ENCODE measurements around the gene SKOR2. TPM values are rescaled to one million over a fixed set of nuclear protein-coding genes. Genes with fewer than 3 reads are reported as not detected.

The SKOR2 gene
- total RNA-seq, 1 experiment from 2014 or later, result not detected

- DNase-seq (ENCODE audit: low spot score), result no peak
- ChIA-PET CTCF (interaction anchor here (0.6 kb wide), 1 partner anchor 282 kb away, joined by 5 read pairs; no protein-coding TSS in a partner anchor), POLR2A (ENCODE audit: low non-redundant PET) (no interaction called here)
- no peaks in the 10 kb centered on the region for H3K4me1 ChIP-seq (ENCODE audit: insufficient read depth, low read length, poor library complexity, severe bottlenecking)
- no TSS peak for BruUV-seq (replicated peaks)
- H3K4me3 ChIP-seq (ENCODE audit: low read depth, low read length, poor library complexity, severe bottlenecking), result no peak overlapping the region
- H3K9me3 ChIP-seq (ENCODE audit: low read depth, low read length, poor library complexity, severe bottlenecking), result no peaks in the 10 kb centered on the region
- intact Hi-C loops (cut with micrococcal nuclease; ENCODE audit: unreplicated experiment), result no loop called here
- H3K36me3 ChIP-seq (ENCODE audit: insufficient read depth, low read length, poor library complexity, severe bottlenecking), result no peaks in the 10 kb centered on the region
- peaks cover 96% of the 10 kb centered on the region for H3K27me3 ChIP-seq (replicated peaks; ENCODE audit: insufficient read depth, low read depth, low read length, poor library complexity)
- no peak for TF ChIP-seq CTCF (conservative IDR thresholded peaks at IDR 0.05; ENCODE audit: low read depth, low read length)
- TF ChIP-seq EZH2 (IDR thresholded peaks at IDR 0.05; ENCODE audit: borderline replicate concordance, low read depth, low read length, poor library complexity, severe bottlenecking), result peak; percentile 75
- no peak overlapping the region for H3K27ac ChIP-seq (ENCODE audit: low read depth, low read length, poor library complexity, severe bottlenecking)
These were observed 11.1 kb upstream of the SKOR2 start for GRCh38 chr18:47262301-47263149.

GRCh38 chr18:47261902-47262300 is 10.4 kb upstream of the SKOR2 start:
- no peak overlapping the region for H3K4me3 ChIP-seq (ENCODE audit: low read depth, low read length, poor library complexity, severe bottlenecking)
- no peak overlapping the region for H3K27ac ChIP-seq (ENCODE audit: low read depth, low read length, poor library complexity, severe bottlenecking)
- TF ChIP-seq CTCF (conservative IDR thresholded peaks at IDR 0.05; ENCODE audit: low read depth, low read length), result no peak
- H3K9me3 ChIP-seq (ENCODE audit: low read depth, low read length, poor library complexity, severe bottlenecking), result no peaks in the 10 kb centered on the region
- DNase-seq (ENCODE audit: low spot score), result no peak
- H3K4me1 ChIP-seq (ENCODE audit: insufficient read depth, low read length, poor library complexity, severe bottlenecking), result no peaks in the 10 kb centered on the region
- no TSS peak for BruUV-seq (replicated peaks)
- intact Hi-C loops (cut with micrococcal nuclease; ENCODE audit: unreplicated experiment), result no loop called here
- H3K27me3 ChIP-seq (replicated peaks; ENCODE audit: insufficient read depth, low read depth, low read length, poor library complexity), result peaks cover 95% of the 10 kb centered on the region
- ChIA-PET CTCF (interaction anchor here (0.7 kb wide), 2 partner anchors 36 to 317 kb away, joined by 3 to 9 read pairs; no protein-coding TSS in a partner anchor), POLR2A (ENCODE audit: low non-redundant PET) (no interaction called here)
- H3K36me3 ChIP-seq (ENCODE audit: insufficient read depth, low read length, poor library complexity, severe bottlenecking), result no peaks in the 10 kb centered on the region

- TF ChIP-seq EZH2 (IDR thresholded peaks at IDR 0.05; ENCODE audit: borderline replicate concordance, low read depth, low read length, poor library complexity, severe bottlenecking) (peak; percentile 59), CTCF (conservative IDR thresholded peaks at IDR 0.05; ENCODE audit: low read depth, low read length) (peak; percentile 34)
- Histone ChIP-seq H3K9me3 (ENCODE audit: low read depth, low read length, poor library complexity, severe bottlenecking) (no peaks in the 10 kb centered on the region), H3K27me3 (replicated peaks; ENCODE audit: insufficient read depth, low read depth, low read length, poor library complexity) (peaks cover 95% of the 10 kb centered on the region), H3K4me3 (ENCODE audit: low read depth, low read length, poor library complexity, severe bottlenecking) (no peak overlapping the region), H3K36me3 (ENCODE audit: insufficient read depth, low read length, poor library complexity, severe bottlenecking) (no peaks in the 10 kb centered on the region), H3K27ac (ENCODE audit: low read depth, low read length, poor library complexity, severe bottlenecking) (no peak overlapping the region), H3K4me1 (ENCODE audit: insufficient read depth, low read length, poor library complexity, severe bottlenecking) (no peaks in the 10 kb centered on the region)
- intact Hi-C loops (cut with micrococcal nuclease; ENCODE audit: unreplicated experiment), result no loop called here
- CTCF ChIA-PET, result interaction anchor here (0.7 kb wide), 2 partner anchors 37 to 318 kb away, joined by 3 to 9 read pairs; no protein-coding TSS in a partner anchor
- DNase-seq (ENCODE audit: low spot score), result no peak
- POLR2A ChIA-PET (ENCODE audit: low non-redundant PET), result no interaction called here
- no TSS peak for BruUV-seq (replicated peaks)
These were observed 9.7 kb upstream of the SKOR2 start for GRCh38 chr18:47260924-47261701.
